H1 (cell line): ENCODE measurements around the gene DDX11. TPM values are rescaled to one million over a fixed set of nuclear protein-coding genes. Genes with fewer than 3 reads are reported as not detected.
"Not testable (repeated sequence)": the region's sequence is repeated elsewhere in the genome, so short reads cannot be mapped to it uniquely, and the experiment has no call there.

Source experiments
- CTCF ChIA-PET: fragments of 300-600 bp; sonication (Branson Sonifier 250); formaldehyde crosslinking; loops from one replicate; lab custom pipeline; 2021; ENCODE audit not compliant: partially characterized antibody; lab: Charles Lee
- POLR2A ChIA-PET: fragments of 300-600 bp; sonication (Branson Sonifier 250); formaldehyde crosslinking; loops from one replicate; lab custom pipeline; 2021; ENCODE audit warnings: inconsistent platforms; ENCODE audit not compliant: partially characterized antibody; lab: Charles Lee
- DNase-seq, 2 experiments: peaks; one replicate each; pipeline versions ENCODE4 v3.0.0 to v3.0.0-alpha.2; 2010 to 2022; ENCODE audit warnings: low spot score in 2 of 2, low read depth in 1 of 2, mixed read lengths in 1 of 2
- FAIRE-seq: peaks from 2 replicates; lab custom pipeline; 2011; peaks lifted over from hg19 to GRCh38; lab: Jason Lieb, UNC
- H2AFZ ChIP-seq: 2 replicates; pipeline ENCODE4 v1.8.1; 2012; ENCODE audit warnings: low read length, inconsistent platforms
- H2AK5ac ChIP-seq: 2 replicates; pipeline ENCODE4 v1.6.1; 2013; ENCODE audit warnings: low read depth, low read length
- H2BK120ac ChIP-seq: replicated peaks from 2 replicates; pipeline ENCODE3; 2013; ENCODE audit warnings: low read depth, low read length, inconsistent platforms
- H2BK12ac ChIP-seq: 2 replicates; pipeline ENCODE4 v1.6.1; 2013; ENCODE audit warnings: low read depth, low read length
- H2BK15ac ChIP-seq: 2 replicates; pipeline ENCODE4 v1.6.1; 2013; ENCODE audit warnings: low read length
- H2BK20ac ChIP-seq: 2 replicates; pipeline ENCODE4 v1.6.1; 2013; ENCODE audit warnings: low read length
- H2BK5ac ChIP-seq: 2 replicates; pipeline ENCODE4 v1.6.1; 2013; ENCODE audit warnings: low read depth, low read length
- H3K14ac ChIP-seq: 2 replicates; pipeline ENCODE4 v1.6.1; 2013; ENCODE audit warnings: inconsistent platforms; ENCODE audit not compliant: insufficient read length
- H3K18ac ChIP-seq: 2 replicates; pipeline ENCODE4 v1.6.1; 2013; ENCODE audit warnings: low read length; ENCODE audit errors: extremely low read depth
- H3K23ac ChIP-seq: 2 replicates; pipeline ENCODE4 v1.6.1; 2013; ENCODE audit warnings: inconsistent platforms; ENCODE audit not compliant: insufficient read length
- H3K23me2 ChIP-seq: 2 replicates; pipeline ENCODE4 v1.6.1; 2013; ENCODE audit warnings: low read depth, low read length
- H3K27ac ChIP-seq: 2 replicates; pipeline ENCODE4 v1.6.1; 2011; ENCODE audit warnings: low read depth, low read length, inconsistent platforms
- H3K27me3 ChIP-seq, 4 experiments: replicated peaks in 1 of 4; 1 replicate in 1 of 4; 2 replicates in 3 of 4; pipeline versions ENCODE4 v1.6.1 to v1.8.1; 2011 to 2013; ENCODE audit warnings: low read length in 3 of 4, mild to moderate bottlenecking in 3 of 4, inconsistent platforms in 2 of 4, mixed read lengths in 2 of 4, moderate library complexity in 1 of 4; ENCODE audit not compliant: control insufficient read depth in 3 of 4, insufficient read depth in 3 of 4; ENCODE audit errors: extremely low read depth in 1 of 4
- H3K36me3 ChIP-seq, 4 experiments: 2 replicates each; pipeline versions ENCODE4 v1.6.1 to v1.8.1; 2011 to 2013; ENCODE audit warnings: mild to moderate bottlenecking in 4 of 4, low read length in 3 of 4, moderate library complexity in 2 of 4, control low read depth in 1 of 4, inconsistent platforms in 1 of 4; ENCODE audit not compliant: insufficient read depth in 4 of 4, control insufficient read depth in 2 of 4
- H3K4ac ChIP-seq: replicated peaks from 2 replicates; pipeline ENCODE3; 2013; ENCODE audit warnings: low read length, low read depth, mixed read lengths, inconsistent platforms; ENCODE audit not compliant: insufficient read length
- H3K4me1 ChIP-seq, 4 experiments: replicated peaks in 1 of 4; 1 replicate in 1 of 4; 2 replicates in 3 of 4; pipeline versions ENCODE4 v1.6.1 to v1.8.1; 2011 to 2013; ENCODE audit warnings: low read length in 3 of 4, inconsistent platforms in 2 of 4, mixed read lengths in 1 of 4; ENCODE audit not compliant: insufficient read depth in 4 of 4, control insufficient read depth in 3 of 4
- H3K4me2 ChIP-seq, 2 experiments: 2 replicates each; pipeline versions ENCODE4 v1.6.1 to v1.8.1; 2011 to 2013; ENCODE audit warnings: low read depth in 2 of 2, low read length in 2 of 2, control low read depth in 1 of 2, inconsistent platforms in 1 of 2, mild to moderate bottlenecking in 1 of 2; ENCODE audit not compliant: insufficient read depth in 1 of 2
- H3K4me3 ChIP-seq, 4 experiments: fragments of 200-600, 300-600 bp in 1 of 4; sonication (generic), shearing (Covaris generic), sonication (Bioruptor Twin) in 1 of 4; 2 replicates each; pipeline versions ENCODE4 v1.5.1 to v1.8.1; 2011 to 2016; ENCODE audit warnings: low read length in 4 of 4, low read depth in 3 of 4, control low read depth in 2 of 4, inconsistent platforms in 2 of 4, mild to moderate bottlenecking in 2 of 4, mixed read lengths in 1 of 4, moderate library complexity in 1 of 4; ENCODE audit not compliant: insufficient read depth in 2 of 4; ENCODE audit errors: extremely low read depth in 1 of 4
- H3K56ac ChIP-seq: replicated peaks from 2 replicates; pipeline ENCODE3; 2013; ENCODE audit warnings: low read depth, mild to moderate bottlenecking, mixed read lengths, low read length, inconsistent platforms; ENCODE audit not compliant: insufficient read length
- H3K79me1 ChIP-seq: 2 replicates; pipeline ENCODE4 v1.6.1; 2013; ENCODE audit warnings: low read depth, low read length, control low read depth
- H3K79me2 ChIP-seq, 2 experiments: 2 replicates each; pipeline versions ENCODE4 v1.6.1 to v1.8.1; 2012 to 2013; ENCODE audit warnings: low read length in 2 of 2, mild to moderate bottlenecking in 2 of 2, inconsistent platforms in 1 of 2; ENCODE audit not compliant: insufficient read depth in 2 of 2, control insufficient read depth in 1 of 2
- H3K9ac ChIP-seq, 4 experiments: replicated peaks in 1 of 4; 1 replicate in 1 of 4; 2 replicates in 3 of 4; pipeline versions ENCODE4 v1.6.1 to v1.8.1; 2011 to 2013; ENCODE audit warnings: low read depth in 3 of 4, low read length in 3 of 4, control low read depth in 2 of 4, mild to moderate bottlenecking in 2 of 4, moderate library complexity in 2 of 4, inconsistent platforms in 1 of 4; ENCODE audit errors: extremely low read depth in 1 of 4
- H3K9me3 ChIP-seq, 2 experiments: 2 replicates each; pipeline versions ENCODE4 v1.6.1 to v1.8.1; 2012 to 2013; ENCODE audit warnings: mild to moderate bottlenecking in 2 of 2, moderate library complexity in 2 of 2, control low read depth in 1 of 2, inconsistent platforms in 1 of 2, low read depth in 1 of 2, low read length in 1 of 2, mixed read lengths in 1 of 2; ENCODE audit not compliant: insufficient read depth in 2 of 2
- H4K20me1 ChIP-seq, 2 experiments: replicated peaks in 1 of 2; 2 replicates each; pipeline versions ENCODE3 to v1.8.1; 2011 to 2013; ENCODE audit warnings: inconsistent platforms in 2 of 2, low read length in 2 of 2, mild to moderate bottlenecking in 1 of 2; ENCODE audit not compliant: insufficient read depth in 2 of 2, control insufficient read depth in 1 of 2
- H4K5ac ChIP-seq: 2 replicates; pipeline ENCODE4 v1.6.1; 2013; ENCODE audit warnings: low read length, low read depth, mixed read lengths, inconsistent platforms; ENCODE audit not compliant: insufficient read length
- H4K8ac ChIP-seq: 2 replicates; pipeline ENCODE4 v1.8.0; 2013; ENCODE audit warnings: mild to moderate bottlenecking, moderate library complexity, low read length, inconsistent platforms; ENCODE audit not compliant: insufficient read depth; ENCODE audit errors: extremely low read depth
- H4K91ac ChIP-seq: replicated peaks from 2 replicates; pipeline ENCODE3; 2013; ENCODE audit warnings: low read length, mixed read lengths, inconsistent platforms; ENCODE audit not compliant: insufficient read length
- CEBPB ChIP-seq: IDR thresholded peaks from 2 replicates; pipeline ENCODE4 v1.6.1; 2012; ENCODE audit warnings: low read depth, low read length
- WGBS, 2 experiments: shearing (Covaris generic) in 1 of 2; methylation state at CpG; one replicate each; pipeline versions ENCODE4 v1.1.6 to v1.1.7; 2013 to 2015; ENCODE audit warnings: low lambda C conversion rate in 2 of 2, mixed read lengths in 2 of 2, inconsistent platforms in 1 of 2, low coverage in 1 of 2, missing lambda C conversion rate in 1 of 2; ENCODE audit not compliant: insufficient replicate concordance in 2 of 2, insufficient coverage in 1 of 2, insufficient read length in 1 of 2; ENCODE audit errors: extremely low coverage in 1 of 2, missing lambda C conversion rate in 1 of 2; 5-methylcytosine and 5-hydroxymethylcytosine counted together
- polyA plus RNA-seq, 7 experiments: library from polyadenylated mRNA; depleted of rRNA in 3 of 7; stranded (reverse) in 5 of 7; unstranded in 2 of 7; fragments of >200 nt in 5 of 7; fragments of 200-250 nt in 2 of 7; gene quantifications; 1 replicate in 5 of 7; 2 replicates in 1 of 7; 4 replicates in 1 of 7; pipeline versions ENCODE4 v1.2.1 to v1.2.3, GENCODE V29; 2011 to 2013; ENCODE audit warnings: missing spikeins in 2 of 7, mixed read lengths in 2 of 7
- total RNA-seq: library from RNA; stranded (reverse); fragmentation: NEBNext Ultra II Directional; extraction: Animal tissue kit (Norgen Biotek cat#: 25700); gene quantifications from 2 replicates; pipeline ENCODE4 v1.2.1, GENCODE V29; 2021

DDX11 gene
- total and polyA plus RNA-seq, 2 of the 8 experiments (the other 6 are each of a cell fraction or from before 2014, with no cell fraction given) = 61.6 to 141 TPM

DNA sequence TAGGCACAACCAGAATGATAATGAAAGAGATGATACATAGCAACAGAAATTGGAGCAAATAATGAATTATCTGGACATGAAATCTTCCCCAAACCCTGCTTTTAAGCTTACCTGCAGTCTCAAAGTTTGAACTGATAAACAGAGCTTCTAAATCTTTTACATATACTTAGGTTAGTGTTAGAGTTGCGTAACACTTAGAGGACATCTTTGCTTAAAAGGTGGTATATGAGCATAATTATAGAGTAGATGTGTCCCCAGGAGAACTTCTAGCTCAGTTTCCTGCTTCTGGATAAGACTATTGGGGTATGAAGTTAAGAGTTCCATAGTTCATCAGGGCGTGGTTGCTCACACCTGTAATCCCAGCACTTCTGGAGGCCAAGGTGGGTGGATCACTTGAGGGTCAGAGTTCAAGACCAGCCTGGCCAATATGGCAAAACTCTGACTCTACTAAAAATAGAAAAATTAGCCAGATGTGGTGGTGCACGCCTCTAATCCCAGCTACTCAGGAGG lies 41.5 kb downstream of the DDX11 start:
- H3K4me2 ChIP-seq, H2BK20ac ChIP-seq, POLR2A ChIA-PET, H3K23ac ChIP-seq, H2BK12ac ChIP-seq, H2AFZ ChIP-seq, H2BK120ac ChIP-seq, H3K79me1 ChIP-seq, H2AK5ac ChIP-seq, H3K14ac ChIP-seq, H3K4me3 ChIP-seq, H3K4me1 ChIP-seq, H3K56ac ChIP-seq, H2BK5ac ChIP-seq, H3K9ac ChIP-seq, DNase-seq, H3K36me3 ChIP-seq, H3K18ac ChIP-seq, FAIRE-seq, H4K5ac ChIP-seq, H3K79me2 ChIP-seq, H3K27ac ChIP-seq, H2BK15ac ChIP-seq, H4K8ac ChIP-seq, H3K4ac ChIP-seq, H4K91ac ChIP-seq, H4K20me1 ChIP-seq, H3K9me3 ChIP-seq: not testable (repeated sequence)
- CTCF ChIA-PET = interaction anchor here (0.6 kb wide), 1 partner anchor 538 kb away, joined by 3 read pairs; no protein-coding TSS in a partner anchor
- H3K23me2 ChIP-seq = peaks cover 11% of the 10 kb centered on the region; the same call in 1 of the 2 replicates
- 80% methylated on average over 2 of the region's 3 CpGs; no CpG with 5 or more reads in 1 of the 2 experiments for WGBS, 2 experiments
- H3K27me3 ChIP-seq = peaks cover 18 to 28% (median 27%) of the 10 kb centered on the region in 4 experiments
- TF ChIP-seq CEBPB = peak; percentile 11; the same call in 1 of the 2 replicates
